ENCODE measurements around the gene MAN2B2.
"Not testable (repeated sequence)": the region's sequence is repeated elsewhere in the genome, so short reads cannot be mapped to it uniquely, and the experiment has no call there.

Gene MAN2B2

GRCh38 chr4:6641971-6642320 lies 67.0 kb downstream of the MAN2B2 start:
- Histone ChIP-seq H3K36me3 (ENCODE audit: insufficient read depth, low read length) (peaks cover 21% of the 10 kb centered on the region), H3K4me1 (ENCODE audit: insufficient read depth, low read length) (peaks cover 23% of the 10 kb centered on the region), H3K4me3 (ENCODE audit: low read length) (peak overlapping the region; percentile 65), H3K9me3 (ENCODE audit: low read length) (no peaks in the 10 kb centered on the region), H2AFZ (ENCODE audit: low read depth, low read length) (no peak overlapping the region), H3K27me3 (ENCODE audit: insufficient read depth, low read length) (no peaks in the 10 kb centered on the region)

GRCh38 chr4:6643141-6643847 lies 68.3 kb downstream of the MAN2B2 start:
- Histone ChIP-seq H3K4me3 (ENCODE audit: low read length) (peak overlapping the region; percentile 6), H2AFZ (ENCODE audit: low read depth, low read length) (no peak overlapping the region), H3K27me3 (ENCODE audit: insufficient read depth, low read length) (no peaks in the 10 kb centered on the region), H3K36me3 (ENCODE audit: insufficient read depth, low read length) (peaks cover 21% of the 10 kb centered on the region), H3K9me3 (ENCODE audit: low read length) (no peaks in the 10 kb centered on the region), H3K4me1 (ENCODE audit: insufficient read depth, low read length) (peaks cover 23% of the 10 kb centered on the region)

GRCh38 chr4:6644792-6645530 lies 70.0 kb downstream of the MAN2B2 start:
- Histone ChIP-seq H2AFZ (ENCODE audit: low read depth, low read length) (no peak overlapping the region), H3K4me3 (ENCODE audit: low read length) (no peak overlapping the region), H3K9me3 (ENCODE audit: low read length) (no peaks in the 10 kb centered on the region), H3K27me3 (ENCODE audit: insufficient read depth, low read length) (no peaks in the 10 kb centered on the region), H3K4me1 (ENCODE audit: insufficient read depth, low read length) (peaks cover 23% of the 10 kb centered on the region), H3K36me3 (ENCODE audit: insufficient read depth, low read length) (peaks cover 21% of the 10 kb centered on the region)

GRCh38 chr4:6647169-6647568 lies 72.2 kb downstream of the MAN2B2 start:
- Histone ChIP-seq H3K4me3 (ENCODE audit: low read length) (no peak overlapping the region), H3K36me3 (ENCODE audit: insufficient read depth, low read length) (peaks cover 17% of the 10 kb centered on the region), H3K4me1 (ENCODE audit: insufficient read depth, low read length) (peaks cover 15% of the 10 kb centered on the region), H2AFZ (ENCODE audit: low read depth, low read length) (no peak overlapping the region), H3K9me3 (ENCODE audit: low read length) (no peaks in the 10 kb centered on the region), H3K27me3 (ENCODE audit: insufficient read depth, low read length) (no peaks in the 10 kb centered on the region)

GRCh38 chr4:6647582-6648230 lies 72.7 kb downstream of the MAN2B2 start:
- no peaks in the 10 kb centered on the region for H3K27me3 ChIP-seq (ENCODE audit: insufficient read depth, low read length)
- peaks cover 10% of the 10 kb centered on the region for H3K4me1 ChIP-seq (ENCODE audit: insufficient read depth, low read length)
- H3K36me3 ChIP-seq (ENCODE audit: insufficient read depth, low read length), result peaks cover 11% of the 10 kb centered on the region
- H3K4me3 ChIP-seq (ENCODE audit: low read length), result no peak overlapping the region
- H2AFZ ChIP-seq (ENCODE audit: low read depth, low read length), result no peak overlapping the region
- H3K9me3 ChIP-seq (ENCODE audit: low read length), result no peaks in the 10 kb centered on the region

GRCh38 chr4:6649216-6649615 lies 74.2 kb downstream of the MAN2B2 start:
- no peaks in the 10 kb centered on the region for H3K27me3 ChIP-seq (ENCODE audit: insufficient read depth, low read length)
- no peaks in the 10 kb centered on the region for H3K4me1 ChIP-seq (ENCODE audit: insufficient read depth, low read length)
- H2AFZ ChIP-seq (ENCODE audit: low read depth, low read length), result no peak overlapping the region
- no peak overlapping the region for H3K4me3 ChIP-seq (ENCODE audit: low read length)
- H3K36me3 ChIP-seq (ENCODE audit: insufficient read depth, low read length), result no peaks in the 10 kb centered on the region
- no peaks in the 10 kb centered on the region for H3K9me3 ChIP-seq (ENCODE audit: low read length)

- not testable (repeated sequence) for H2AFZ ChIP-seq (ENCODE audit: low read depth, low read length); H3K9me3 ChIP-seq (ENCODE audit: low read length); H3K4me3 ChIP-seq (ENCODE audit: low read length); H3K27me3 ChIP-seq (ENCODE audit: insufficient read depth, low read length); H3K36me3 ChIP-seq (ENCODE audit: insufficient read depth, low read length); H3K4me1 ChIP-seq (ENCODE audit: insufficient read depth, low read length)
Observed at GRCh38 chr4:6654211-6654610, 79.2 kb downstream of the MAN2B2 start.

GRCh38 chr4:6655291-6655690 lies 80.3 kb downstream of the MAN2B2 start:
- H3K9me3 ChIP-seq (ENCODE audit: low read length); H3K4me1 ChIP-seq (ENCODE audit: insufficient read depth, low read length); H2AFZ ChIP-seq (ENCODE audit: low read depth, low read length); H3K36me3 ChIP-seq (ENCODE audit: insufficient read depth, low read length); H3K27me3 ChIP-seq (ENCODE audit: insufficient read depth, low read length); H3K4me3 ChIP-seq (ENCODE audit: low read length): not testable (repeated sequence)

GRCh38 chr4:6655924-6656323 lies 80.9 kb downstream of the MAN2B2 start:
- Histone ChIP-seq H2AFZ (ENCODE audit: low read depth, low read length) (no peak overlapping the region), H3K9me3 (ENCODE audit: low read length) (peaks cover 7% of the 10 kb centered on the region), H3K36me3 (ENCODE audit: insufficient read depth, low read length) (no peaks in the 10 kb centered on the region), H3K27me3 (ENCODE audit: insufficient read depth, low read length) (no peaks in the 10 kb centered on the region), H3K4me3 (ENCODE audit: low read length) (no peak overlapping the region), H3K4me1 (ENCODE audit: insufficient read depth, low read length) (no peaks in the 10 kb centered on the region)

GRCh38 chr4:6657242-6658208 lies 82.5 kb downstream of the MAN2B2 start:
- peaks cover 7% of the 10 kb centered on the region for H3K9me3 ChIP-seq (ENCODE audit: low read length)
- no peak overlapping the region for H2AFZ ChIP-seq (ENCODE audit: low read depth, low read length)
- no peaks in the 10 kb centered on the region for H3K36me3 ChIP-seq (ENCODE audit: insufficient read depth, low read length)
- no peaks in the 10 kb centered on the region for H3K4me1 ChIP-seq (ENCODE audit: insufficient read depth, low read length)
- no peak overlapping the region for H3K4me3 ChIP-seq (ENCODE audit: low read length)
- no peaks in the 10 kb centered on the region for H3K27me3 ChIP-seq (ENCODE audit: insufficient read depth, low read length)

- H3K4me3 ChIP-seq (ENCODE audit: low read length), result no peak overlapping the region
- peaks cover 7% of the 10 kb centered on the region for H3K9me3 ChIP-seq (ENCODE audit: low read length)
- H3K27me3 ChIP-seq (ENCODE audit: insufficient read depth, low read length), result no peaks in the 10 kb centered on the region
- H2AFZ ChIP-seq (ENCODE audit: low read depth, low read length), result no peak overlapping the region
- H3K4me1 ChIP-seq (ENCODE audit: insufficient read depth, low read length), result no peaks in the 10 kb centered on the region
- no peaks in the 10 kb centered on the region for H3K36me3 ChIP-seq (ENCODE audit: insufficient read depth, low read length)
Observed at GRCh38 chr4:6658209-6658595, 83.2 kb downstream of the MAN2B2 start.

GRCh38 chr4:6658597-6659075 lies 83.6 kb downstream of the MAN2B2 start:
- Histone ChIP-seq H3K36me3 (ENCODE audit: insufficient read depth, low read length) (no peaks in the 10 kb centered on the region), H3K4me3 (ENCODE audit: low read length) (no peak overlapping the region), H2AFZ (ENCODE audit: low read depth, low read length) (no peak overlapping the region), H3K4me1 (ENCODE audit: insufficient read depth, low read length) (no peaks in the 10 kb centered on the region), H3K9me3 (ENCODE audit: low read length) (peaks cover 7% of the 10 kb centered on the region), H3K27me3 (ENCODE audit: insufficient read depth, low read length) (no peaks in the 10 kb centered on the region)

All from neuron (in vitro differentiated cells).